OCI-LY7 (cell line): Measurements from ENCODE around the gene GPR25. TPM values are rescaled to one million over a fixed set of nuclear protein-coding genes. Genes with fewer than 3 reads are reported as not detected.

Source experiments
- BruUV-seq: library from RNA; stranded (reverse); fragments of 400-500 nt; replicated peaks from 2 replicates; lab custom pipeline; 2021; lab: Mats Ljungman, UMichigan
- CTCF ChIA-PET: fragments of 300-600 bp; sonication (Branson Sonifier 250); formaldehyde crosslinking; loops from one replicate; lab custom pipeline; 2022; ENCODE audit warnings: antibody characterized with exemption; ENCODE audit not compliant: unreplicated experiment; lab: Charles Lee
- POLR2A ChIA-PET: fragments of 300-600 bp; sonication (Branson Sonifier 250); formaldehyde crosslinking; loops from one replicate; lab custom pipeline; 2022; ENCODE audit warnings: antibody characterized with exemption; lab: Charles Lee
- DNase-seq: peaks from one replicate; pipeline ENCODE4 v3.0.0-alpha.2; 2015; ENCODE audit warnings: low spot score
- H2AFZ ChIP-seq: fragments of 200-600 bp; sonication (generic), shearing (Covaris generic); 2 replicates; pipeline ENCODE4 v1.6.1; 2014; ENCODE audit warnings: mild to moderate bottlenecking, antibody characterized with exemption, low read length, moderate library complexity
- H3K27ac ChIP-seq: fragments of 200-600 bp; sonication (generic); 2 replicates; pipeline ENCODE4 v1.5.1; 2014; ENCODE audit warnings: mixed run types, low read depth, mild to moderate bottlenecking, moderate library complexity, low read length, inconsistent platforms; ENCODE audit not compliant: poor library complexity, severe bottlenecking
- H3K36me3 ChIP-seq: fragments of 200-600 bp; sonication (generic); 2 replicates; pipeline ENCODE4 v1.6.1; 2014; ENCODE audit warnings: mild to moderate bottlenecking, antibody characterized with exemption, low read length, moderate library complexity, mixed read lengths; ENCODE audit not compliant: insufficient read depth
- H3K4me1 ChIP-seq: fragments of 200-600 bp; sonication (generic); 2 replicates; pipeline ENCODE4 v1.5.1; 2014; ENCODE audit warnings: mild to moderate bottlenecking, low read length; ENCODE audit not compliant: insufficient read depth, poor library complexity, severe bottlenecking
- H3K4me2 ChIP-seq: fragments of 200-600 bp; sonication (generic); 2 replicates; pipeline ENCODE4 v1.6.1; 2014; ENCODE audit warnings: mild to moderate bottlenecking, low read length
- H3K4me3 ChIP-seq: fragments of 200-600 bp; sonication (generic); 2 replicates; pipeline ENCODE4 v1.5.1; 2014; ENCODE audit warnings: mild to moderate bottlenecking, low read depth, low read length; ENCODE audit not compliant: poor library complexity, severe bottlenecking
- H3K79me2 ChIP-seq: fragments of 200-600 bp; sonication (generic); 2 replicates; pipeline ENCODE4 v1.6.1; 2016; ENCODE audit warnings: low read depth, mild to moderate bottlenecking, low read length, moderate library complexity, mixed read lengths; ENCODE audit not compliant: insufficient read depth
- H3K9me2 ChIP-seq: fragments of 200-600 bp; sonication (generic); 2 replicates; pipeline ENCODE4 v1.6.1; 2016; ENCODE audit warnings: mild to moderate bottlenecking, low read length, mixed read lengths; ENCODE audit not compliant: insufficient read depth
- H3K9me3 ChIP-seq: fragments of 200-600 bp; sonication (generic); 2 replicates; pipeline ENCODE4 v1.6.1; 2014; ENCODE audit warnings: mild to moderate bottlenecking, mixed run types, low read length, mixed read lengths
- H4K20me1 ChIP-seq: fragments of 200-600 bp; sonication (generic); 2 replicates; pipeline ENCODE4 v1.6.1; 2014; ENCODE audit warnings: mild to moderate bottlenecking, antibody characterized with exemption, low read length, moderate library complexity, mixed read lengths; ENCODE audit not compliant: insufficient read depth
- EZH2phosphoT487 ChIP-seq: fragments of 200-600 bp; sonication (generic); IDR thresholded peaks from 2 replicates; pipeline ENCODE4 v1.6.1; 2018; ENCODE audit warnings: low read depth, borderline replicate concordance, mild to moderate bottlenecking, mixed run types, antibody characterized with exemption, low read length, moderate library complexity, mixed read lengths
- intact Hi-C: fragments of 100-400 bp; cut with micrococcal nuclease; formaldehyde crosslinking; loops from one replicate; pipeline ENCODE4 v1.10.0; 2022; ENCODE audit not compliant: unreplicated experiment
- total RNA-seq, 2 experiments: library from RNA; depleted of rRNA in 1 of 2; stranded (reverse); fragments of >200 nt in 1 of 2; shearing (Covaris generic) in 1 of 2; gene quantifications; 2 replicates each; pipeline ENCODE4 v1.2.3, GENCODE V29; 2014 to 2022
- TF ChIP-seq, protein P1 (sequence below): fragments of 200-600 bp; sonication (generic); conservative IDR thresholded peaks from 2 replicates; pipeline ENCODE4 v1.5.1; 2014; ENCODE audit warnings: mild to moderate bottlenecking, antibody characterized with exemption, low read length, moderate library complexity, mixed read lengths

Gene GPR25
- total RNA-seq, 2 experiments from 2014 or later: not detected

DNA sequence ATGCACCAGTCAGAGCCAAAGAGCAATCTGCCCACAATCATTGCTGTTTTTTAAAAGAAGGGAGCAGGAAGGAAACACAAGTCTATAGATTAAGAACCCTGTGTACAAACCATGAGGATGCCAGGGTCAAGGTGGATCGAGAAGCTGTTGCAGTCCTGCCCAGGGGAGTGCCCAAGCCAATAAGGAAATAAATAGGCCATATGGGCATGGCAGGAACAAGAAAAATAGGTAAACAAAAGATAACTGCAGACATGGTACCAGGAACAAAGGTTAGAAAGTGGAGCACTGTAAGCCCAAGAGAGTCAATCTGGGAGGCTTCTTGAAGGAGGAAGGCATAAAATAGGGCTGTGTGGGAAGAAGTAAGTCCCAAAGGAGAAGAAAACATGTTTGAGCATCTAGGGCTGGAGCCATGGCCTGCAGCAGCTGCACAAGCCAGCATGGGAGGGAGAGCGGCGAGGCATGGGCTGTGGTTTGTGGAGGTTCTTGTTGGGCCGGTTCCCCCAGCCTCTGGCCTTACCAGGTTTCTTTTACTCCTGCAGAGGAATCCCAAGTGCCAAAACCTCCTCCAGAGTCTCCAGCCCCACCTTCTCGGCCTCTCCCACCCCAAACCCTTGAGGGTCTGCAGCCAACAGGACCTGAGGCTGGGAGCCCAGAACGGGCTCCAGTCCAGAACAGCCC, 35.5 kb downstream of the GPR25 start:
- no peaks in the 10 kb centered on the region for H3K9me2 ChIP-seq
- no peaks in the 10 kb centered on the region for H3K4me1 ChIP-seq
- no peaks in the 10 kb centered on the region for H4K20me1 ChIP-seq
- H3K36me3 ChIP-seq: no peaks in the 10 kb centered on the region
- no peak for TF ChIP-seq EZH2phosphoT487
- TF ChIP-seq, protein P1, sequence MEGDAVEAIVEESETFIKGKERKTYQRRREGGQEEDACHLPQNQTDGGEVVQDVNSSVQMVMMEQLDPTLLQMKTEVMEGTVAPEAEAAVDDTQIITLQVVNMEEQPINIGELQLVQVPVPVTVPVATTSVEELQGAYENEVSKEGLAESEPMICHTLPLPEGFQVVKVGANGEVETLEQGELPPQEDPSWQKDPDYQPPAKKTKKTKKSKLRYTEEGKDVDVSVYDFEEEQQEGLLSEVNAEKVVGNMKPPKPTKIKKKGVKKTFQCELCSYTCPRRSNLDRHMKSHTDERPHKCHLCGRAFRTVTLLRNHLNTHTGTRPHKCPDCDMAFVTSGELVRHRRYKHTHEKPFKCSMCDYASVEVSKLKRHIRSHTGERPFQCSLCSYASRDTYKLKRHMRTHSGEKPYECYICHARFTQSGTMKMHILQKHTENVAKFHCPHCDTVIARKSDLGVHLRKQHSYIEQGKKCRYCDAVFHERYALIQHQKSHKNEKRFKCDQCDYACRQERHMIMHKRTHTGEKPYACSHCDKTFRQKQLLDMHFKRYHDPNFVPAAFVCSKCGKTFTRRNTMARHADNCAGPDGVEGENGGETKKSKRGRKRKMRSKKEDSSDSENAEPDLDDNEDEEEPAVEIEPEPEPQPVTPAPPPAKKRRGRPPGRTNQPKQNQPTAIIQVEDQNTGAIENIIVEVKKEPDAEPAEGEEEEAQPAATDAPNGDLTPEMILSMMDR: no peak
- no peaks in the 10 kb centered on the region for H3K9me3 ChIP-seq
- intact Hi-C loops: no loop called here
- no peak overlapping the region for H3K4me3 ChIP-seq
- no peak overlapping the region for H3K27ac ChIP-seq
- no peaks in the 10 kb centered on the region for H3K79me2 ChIP-seq
- ChIA-PET POLR2A (interaction anchor here (0.6 kb wide), 1 partner anchor 46 kb away, joined by 3 read pairs; no protein-coding TSS in a partner anchor), CTCF (no interaction called here)
- DNase-seq: no peak
- BruUV-seq: no TSS peak
- H2AFZ ChIP-seq: no peak overlapping the region
- no peak overlapping the region for H3K4me2 ChIP-seq

DNA sequence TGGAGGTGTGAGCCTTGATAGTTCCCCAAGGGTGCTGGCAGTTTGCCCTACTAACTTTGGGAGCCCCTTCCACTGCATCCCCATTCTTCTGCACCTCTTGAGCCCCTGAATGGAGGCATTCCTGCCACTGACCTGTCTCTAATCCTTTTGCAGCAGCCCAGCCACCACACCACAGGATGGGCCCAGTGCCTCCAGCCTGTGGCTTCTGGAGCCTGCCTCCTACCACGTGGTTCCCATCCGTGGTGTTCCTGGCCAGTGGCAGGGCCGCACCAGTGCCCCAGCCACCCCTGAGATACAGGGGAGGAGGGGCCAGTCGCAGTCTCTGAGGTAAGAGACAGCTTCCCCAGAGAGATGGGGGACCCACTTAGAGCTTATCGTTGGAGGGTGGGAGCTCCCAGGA, 36.3 kb downstream of the GPR25 start:
- BruUV-seq: no TSS peak
- no peaks in the 10 kb centered on the region for H3K79me2 ChIP-seq
- ChIA-PET CTCF (no interaction called here), POLR2A (no interaction called here)
- no peak for TF ChIP-seq EZH2phosphoT487
- TF ChIP-seq, protein P1: no peak
- H3K9me3 ChIP-seq: no peaks in the 10 kb centered on the region
- H3K27ac ChIP-seq: no peak overlapping the region
- H3K4me3 ChIP-seq: no peak overlapping the region
- DNase-seq: no peak
- no peaks in the 10 kb centered on the region for H3K36me3 ChIP-seq
- no peaks in the 10 kb centered on the region for H3K4me1 ChIP-seq
- intact Hi-C loops: no loop called here
- no peaks in the 10 kb centered on the region for H4K20me1 ChIP-seq
- no peak overlapping the region for H2AFZ ChIP-seq
- H3K9me2 ChIP-seq: no peaks in the 10 kb centered on the region
- H3K4me2 ChIP-seq: no peak overlapping the region

DNA sequence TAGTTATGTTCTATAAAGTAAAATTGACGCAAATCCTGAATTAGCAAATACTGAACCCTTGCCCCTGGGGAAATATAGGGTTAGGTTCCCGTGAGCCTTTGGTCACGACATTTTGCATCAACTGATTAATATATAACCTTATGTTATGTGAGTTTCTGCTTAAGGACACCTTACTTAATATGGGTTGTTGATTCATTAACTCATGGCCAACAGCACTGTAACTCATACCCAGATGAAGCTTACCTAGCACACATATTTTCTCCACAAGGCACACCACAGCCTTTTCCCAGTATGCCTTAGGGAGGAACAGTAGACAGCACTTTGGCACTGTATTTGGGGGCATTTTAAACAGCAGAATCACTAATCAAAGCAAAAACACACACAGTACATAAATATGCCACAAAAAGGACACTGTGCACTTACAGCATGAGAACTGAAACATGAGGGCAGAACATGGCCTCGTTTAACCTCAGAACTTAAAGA, 37.0 kb downstream of the GPR25 start:
- TF ChIP-seq EZH2phosphoT487: no peak
- TF ChIP-seq, protein P1: no peak
- H3K9me2 ChIP-seq: no peaks in the 10 kb centered on the region
- CTCF ChIA-PET: no interaction called here

More for the DNA sequence above, 37.0 kb downstream of the GPR25 start:
- Histone ChIP-seq H3K27ac (no peak overlapping the region), H4K20me1 (no peaks in the 10 kb centered on the region), H3K79me2 (no peaks in the 10 kb centered on the region), H3K4me1 (no peaks in the 10 kb centered on the region), H3K4me2 (no peak overlapping the region), H3K9me3 (no peaks in the 10 kb centered on the region), H3K4me3 (no peak overlapping the region), H2AFZ (no peak overlapping the region), H3K36me3 (no peaks in the 10 kb centered on the region)
- BruUV-seq: no TSS peak
- POLR2A ChIA-PET: no interaction called here
- intact Hi-C loops: no loop called here
- DNase-seq: no peak
